AG04450 (cell line): Measurements from ENCODE around the gene TCP11L1. TPM values are rescaled to one million over a fixed set of nuclear protein-coding genes. Genes with fewer than 3 reads are reported as not detected.
A peak's percentile ranks its signal among the peaks of the same experiment; 100 is the strongest.
"Not testable (repeated sequence)": the region's sequence is repeated elsewhere in the genome, so short reads cannot be mapped to it uniquely, and the experiment has no call there.

Experiments
- CTCF ChIA-PET: fragments of 300-600, 350-600 bp; formaldehyde crosslinking; extraction: SDS; loops from one replicate; lab custom pipeline; 2022; ENCODE audit warnings: antibody characterized with exemption, inconsistent platforms; lab: Charles Lee
- POLR2A ChIA-PET: fragments of 350-600 bp; formaldehyde crosslinking; extraction: SDS; loops from one replicate; lab custom pipeline; 2021; ENCODE audit warnings: antibody characterized with exemption, inconsistent platforms; lab: Yijun Ruan, JAX
- DNase-seq: peaks from one replicate; pipeline ENCODE4 v3.0.0-alpha.2; 2011; ENCODE audit warnings: low read depth, low spot score
- H3K27ac ChIP-seq: one replicate; pipeline ENCODE4 v1.5.1; 2012; ENCODE audit warnings: low read depth, low read length, control low read depth
- H3K27me3 ChIP-seq: one replicate; pipeline ENCODE4 v1.6.0; 2012; ENCODE audit warnings: low read length; ENCODE audit not compliant: control insufficient read depth, insufficient read depth
- H3K4me3 ChIP-seq: 2 replicates; pipeline ENCODE4 v1.5.1; 2011; ENCODE audit warnings: mild to moderate bottlenecking, low read depth, low read length, control low read depth
- H3K9me3 ChIP-seq: 2 replicates; pipeline ENCODE4 v1.5.1; 2012; ENCODE audit warnings: low read length; ENCODE audit not compliant: control insufficient read depth, insufficient read depth
- polyA plus RNA-seq: library from polyadenylated mRNA; depleted of rRNA; stranded (reverse); fragments of >200 nt; gene quantifications from 2 replicates; pipeline ENCODE4 v1.2.3, GENCODE V29; 2011
- TF ChIP-seq, protein P1 (sequence below): IDR thresholded peaks from 2 replicates; pipeline ENCODE4 v1.5.1; 2011; ENCODE audit warnings: low read depth, low read length, control low read depth, inconsistent platforms

The TCP11L1 gene
- polyA plus RNA-seq, 1 experiment: 21.4 TPM

DNA sequence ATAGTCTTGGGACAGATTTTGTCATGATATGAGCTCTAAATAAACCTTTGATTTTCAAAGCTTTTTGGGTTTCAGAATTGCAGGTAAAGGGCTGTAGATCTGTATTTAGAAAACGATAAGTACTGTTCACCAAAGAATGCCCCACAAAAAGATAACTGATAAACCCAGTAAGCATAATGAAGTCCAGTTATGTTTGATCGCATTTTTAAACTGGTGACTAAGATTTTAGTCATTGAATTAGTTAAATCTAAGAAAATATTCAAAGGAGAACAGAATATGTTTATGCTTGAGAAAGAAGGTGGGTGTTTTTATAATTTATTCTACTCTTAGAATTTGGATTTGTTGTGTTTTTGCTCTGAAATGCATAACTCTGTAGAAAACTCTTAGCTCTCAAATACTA is 12.1 kb upstream of the TCP11L1 start:
- ChIA-PET CTCF (interaction anchor here (1.0 to 1.8 kb wide), 4 partner anchors 36 to 68 kb away, joined by 3 to 8 read pairs (median 4); no protein-coding TSS in a partner anchor), POLR2A (interaction anchor here (1.7 to 3.0 kb wide), 2 partner anchors 11 to 12 kb away, joined by 7 to 13 read pairs; partner anchors contain the start of genes DEPDC7 and TCP11L1)
- no peaks in the 10 kb centered on the region for H3K9me3 ChIP-seq
- no peaks in the 10 kb centered on the region for H3K27me3 ChIP-seq
- DNase-seq: no peak
- H3K4me3 ChIP-seq: no peak overlapping the region
- H3K27ac ChIP-seq: no peak overlapping the region
- TF ChIP-seq, protein P1, sequence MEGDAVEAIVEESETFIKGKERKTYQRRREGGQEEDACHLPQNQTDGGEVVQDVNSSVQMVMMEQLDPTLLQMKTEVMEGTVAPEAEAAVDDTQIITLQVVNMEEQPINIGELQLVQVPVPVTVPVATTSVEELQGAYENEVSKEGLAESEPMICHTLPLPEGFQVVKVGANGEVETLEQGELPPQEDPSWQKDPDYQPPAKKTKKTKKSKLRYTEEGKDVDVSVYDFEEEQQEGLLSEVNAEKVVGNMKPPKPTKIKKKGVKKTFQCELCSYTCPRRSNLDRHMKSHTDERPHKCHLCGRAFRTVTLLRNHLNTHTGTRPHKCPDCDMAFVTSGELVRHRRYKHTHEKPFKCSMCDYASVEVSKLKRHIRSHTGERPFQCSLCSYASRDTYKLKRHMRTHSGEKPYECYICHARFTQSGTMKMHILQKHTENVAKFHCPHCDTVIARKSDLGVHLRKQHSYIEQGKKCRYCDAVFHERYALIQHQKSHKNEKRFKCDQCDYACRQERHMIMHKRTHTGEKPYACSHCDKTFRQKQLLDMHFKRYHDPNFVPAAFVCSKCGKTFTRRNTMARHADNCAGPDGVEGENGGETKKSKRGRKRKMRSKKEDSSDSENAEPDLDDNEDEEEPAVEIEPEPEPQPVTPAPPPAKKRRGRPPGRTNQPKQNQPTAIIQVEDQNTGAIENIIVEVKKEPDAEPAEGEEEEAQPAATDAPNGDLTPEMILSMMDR: no peak

DNA sequence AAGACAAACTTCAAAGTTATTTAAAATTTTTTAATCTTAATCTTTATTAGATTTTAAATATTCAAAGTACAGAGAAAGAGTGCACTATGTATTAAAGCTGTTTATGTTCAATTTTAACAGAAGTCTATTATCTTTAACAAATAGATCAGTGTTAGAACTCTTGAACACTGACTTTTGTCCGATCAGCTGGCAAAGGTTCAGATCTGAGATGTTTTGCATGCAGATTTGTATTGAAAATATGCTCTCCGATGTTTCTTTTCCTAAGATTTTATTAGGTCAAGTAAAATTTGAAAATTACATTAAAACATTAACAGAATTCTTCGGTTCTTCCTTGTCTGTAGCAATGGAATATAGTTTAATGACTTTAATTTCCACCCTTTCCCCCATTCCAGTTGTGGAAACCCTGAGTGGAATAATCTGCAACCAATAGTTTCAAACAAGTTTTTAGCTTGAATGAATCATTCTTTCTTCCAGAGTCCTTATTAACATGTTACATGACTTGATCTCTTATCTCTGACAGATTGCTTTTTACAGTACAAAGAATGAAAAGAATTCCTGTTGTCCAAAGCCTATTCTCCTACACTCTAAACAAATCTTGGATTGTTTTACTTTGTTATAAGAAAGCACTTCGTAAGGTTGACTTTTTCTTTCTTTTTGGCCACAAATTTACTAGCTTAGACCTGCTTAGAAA is 11.4 kb upstream of the TCP11L1 start:
- H3K4me3 ChIP-seq: no peak overlapping the region
- H3K27ac ChIP-seq: no peak overlapping the region
- H3K27me3 ChIP-seq: no peaks in the 10 kb centered on the region
- no peak for DNase-seq
- POLR2A ChIA-PET: interaction anchor here (0.5 to 3.0 kb wide), 3 partner anchors 8 to 12 kb away, joined by 3 to 13 read pairs (median 7); partner anchors contain the start of genes DEPDC7 and TCP11L1
- CTCF ChIA-PET: interaction anchor here (0.5 to 1.8 kb wide), 3 partner anchors 12 to 1146 kb away, joined by 3 to 8 read pairs (median 3); no protein-coding TSS in a partner anchor
- TF ChIP-seq, protein P1: no peak
- H3K9me3 ChIP-seq: no peaks in the 10 kb centered on the region

DNA sequence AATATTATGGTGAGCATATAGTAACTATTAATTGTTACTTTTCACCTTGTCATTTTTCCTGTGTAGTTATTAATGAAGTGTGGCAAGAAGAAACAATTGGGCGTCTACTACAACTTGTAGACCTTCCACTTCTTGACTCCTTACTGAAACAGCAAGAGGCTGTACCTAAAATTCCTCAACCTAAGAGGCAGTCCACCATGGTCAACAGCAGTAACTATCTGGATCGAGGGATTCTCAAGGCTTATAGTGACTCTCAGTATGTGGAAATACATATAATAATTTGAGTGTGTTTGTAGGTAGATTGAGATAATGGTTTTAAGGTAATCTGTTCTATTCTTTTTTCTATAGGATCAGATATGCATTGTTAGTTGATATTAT is 10.8 kb upstream of the TCP11L1 start:
- ChIA-PET POLR2A (interaction anchor here (1.7 to 3.0 kb wide), 2 partner anchors 11 to 12 kb away, joined by 7 to 13 read pairs; partner anchors contain the start of genes DEPDC7 and TCP11L1), CTCF (interaction anchor here (0.5 to 1.8 kb wide), 3 partner anchors 12 to 1145 kb away, joined by 3 to 8 read pairs (median 3); no protein-coding TSS in a partner anchor)
- no peak overlapping the region for H3K4me3 ChIP-seq
- H3K27me3 ChIP-seq: no peaks in the 10 kb centered on the region
- TF ChIP-seq, protein P1: no peak
- H3K27ac ChIP-seq: peak overlapping the region; percentile 59
- no peaks in the 10 kb centered on the region for H3K9me3 ChIP-seq
- no peak for DNase-seq

DNA sequence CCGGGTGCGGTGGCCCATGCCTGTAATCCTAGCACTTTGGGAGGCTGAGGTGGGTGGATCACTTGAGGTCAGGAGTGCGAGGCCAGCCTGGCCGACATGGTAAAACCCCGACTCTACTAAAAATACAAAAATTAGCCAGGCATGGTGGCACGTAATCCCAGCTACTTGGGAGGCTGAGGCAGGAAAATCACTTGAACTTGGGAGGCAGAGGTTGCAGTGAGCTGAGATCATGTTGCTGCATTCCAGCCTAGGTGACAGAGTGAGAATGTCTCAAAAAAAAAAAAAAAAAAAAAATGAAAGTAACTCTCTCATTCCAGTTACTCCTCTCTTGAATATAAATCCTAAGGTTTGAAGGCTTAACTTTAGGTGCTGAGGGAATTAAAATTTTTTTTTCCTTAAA is 10.2 kb upstream of the TCP11L1 start:
- H3K4me3 ChIP-seq, H3K27me3 ChIP-seq, DNase-seq, H3K27ac ChIP-seq, H3K9me3 ChIP-seq: not testable (repeated sequence)
- CTCF ChIA-PET: interaction anchor here (0.6 to 0.9 kb wide), 3 partner anchors 10 to 377 kb away, joined by 3 to 8 read pairs (median 6); no protein-coding TSS in a partner anchor
- POLR2A ChIA-PET: interaction anchor here (0.6 to 3.0 kb wide), 2 partner anchors 13 to 29 kb away, joined by 3 to 13 read pairs; partner anchors contain the start of gene DEPDC7

DNA sequence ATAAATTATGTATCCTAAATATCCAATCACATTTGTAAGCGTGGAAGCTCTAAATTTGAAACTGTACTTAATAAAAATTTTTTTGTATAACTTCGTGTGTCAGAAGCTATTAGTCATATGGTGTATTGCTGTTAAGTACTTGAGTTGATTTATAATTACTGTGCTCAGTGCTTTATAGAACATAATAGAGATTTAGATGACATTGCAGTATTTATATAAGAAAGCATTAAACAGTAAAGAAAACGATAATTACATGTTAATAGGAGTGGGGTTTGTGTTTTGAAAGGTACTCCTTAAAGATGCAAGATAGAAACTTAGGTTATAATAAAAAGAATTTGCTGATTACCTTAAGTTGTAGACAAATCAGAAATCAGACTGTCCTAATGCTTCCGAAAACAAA is 5.9 kb upstream of the TCP11L1 start:
- DNase-seq: no peak
- TF ChIP-seq, protein P1: no peak
- Histone ChIP-seq H3K27ac (no peak overlapping the region), H3K27me3 (no peaks in the 10 kb centered on the region), H3K9me3 (no peaks in the 10 kb centered on the region), H3K4me3 (no peak overlapping the region)
- ChIA-PET CTCF (interaction anchor here (0.5 to 1.0 kb wide), 2 partner anchors 32 to 121 kb away, joined by 3 read pairs; no protein-coding TSS in a partner anchor), POLR2A (interaction anchor here (0.6 kb wide), 1 partner anchor 206 kb away, joined by 5 read pairs; no protein-coding TSS in a partner anchor)
